Breast epithelium (tissue), 3 donors: Measurements from ENCODE around the gene ANKRD29.
"Not testable (repeated sequence)": the region's sequence is repeated elsewhere in the genome, so short reads cannot be mapped to it uniquely, and the experiment has no call there.

Source experiments
- CTCF ChIP-seq, 3 donors: fragments of 450-650 bp; IDR thresholded peaks; one replicate each; pipeline ENCODE4 v1.5.1; 2016 to 2017; ENCODE audit warnings: antibody characterized with exemption in 3 of 3, mild to moderate bottlenecking in 3 of 3, moderate library complexity in 3 of 3
- POLR2A ChIP-seq: fragments of 450-650 bp; IDR thresholded peaks from one replicate; pipeline ENCODE4 v1.6.1; 2016; ENCODE audit warnings: antibody characterized with exemption, mild to moderate bottlenecking, moderate library complexity
- POLR2AphosphoS5 ChIP-seq, 3 donors: sonication (generic); formaldehyde crosslinking; IDR thresholded peaks; one replicate each; pipeline ENCODE4 v1.6.1; 2017; ENCODE audit warnings: antibody characterized with exemption in 3 of 3

GRCh38 chr18:23636433-23636832 is 26.3 kb downstream of the ANKRD29 start:
- TF ChIP-seq POLR2AphosphoS5 (IDR thresholded peaks at IDR 0.05); CTCF (IDR thresholded peaks at IDR 0.05); POLR2A: not testable (repeated sequence)
